Ovary (tissue), 9 donors: ENCODE data around the gene SFSWAP. TPM values are rescaled to one million over a fixed set of nuclear protein-coding genes. Genes with fewer than 3 reads are reported as not detected.
A peak's percentile ranks its signal among the peaks of the same experiment; 100 is the strongest.

ENCODE experiments used
- DNase-seq, 5 donors: peaks; one replicate each; pipeline ENCODE4 v3.0.0-alpha.2; 2019 to 2020
- H3K27ac ChIP-seq, 2 donors: fragments of 200-600 bp; one replicate each; pipeline versions ENCODE4 v1.5.1 to v1.8.0; 2019 to 2022
- H3K27me3 ChIP-seq: fragments of 200-600 bp; one replicate; pipeline ENCODE4 v1.8.0; 2022
- H3K36me3 ChIP-seq: fragments of 200-600 bp; sonication (generic); one replicate; pipeline ENCODE4 v1.5.1; 2019
- H3K4me1 ChIP-seq: one replicate; pipeline ENCODE4 v1.8.1; 2013; ENCODE audit warnings: mild to moderate bottlenecking, moderate library complexity; ENCODE audit not compliant: insufficient read depth
- H3K4me3 ChIP-seq: fragments of 200-600 bp; sonication (generic); one replicate; pipeline ENCODE4 v1.5.1; 2017
- H3K9me3 ChIP-seq, 2 donors: fragments of 200-600 bp in 1 of 2; sonication (generic) in 1 of 2; one replicate each; pipeline versions ENCODE4 v1.5.1 to v1.8.1; 2013 to 2019; ENCODE audit warnings: mild to moderate bottlenecking in 1 of 2, moderate library complexity in 1 of 2
- EP300 ChIP-seq: sonication (generic); formaldehyde crosslinking; IDR thresholded peaks from one replicate; pipeline ENCODE4 v1.6.1; 2017; ENCODE audit warnings: antibody characterized with exemption
- POLR2A ChIP-seq: fragments of 450-650 bp; IDR thresholded peaks from one replicate; pipeline ENCODE4 v1.6.1; 2017; ENCODE audit warnings: antibody characterized with exemption, mild to moderate bottlenecking, moderate library complexity
- WGBS, 3 donors: extraction: QIAGEN DNeasy Blood & Tissue Kit in 1 of 3; methylation state at CpG; one replicate each; pipeline versions ENCODE4 v1.1.5 to v1.1.7; 2013 to 2017; 5-methylcytosine and 5-hydroxymethylcytosine counted together
- intact Hi-C, 4 donors: fragments of 100-400 bp; cut with DNase I; formaldehyde crosslinking; loops; one replicate each; pipeline versions ENCODE4 v1.11.0 to v1.15.1; 2022 to 2023
- polyA plus RNA-seq, 2 donors: library from polyadenylated mRNA; stranded (reverse); fragments of 200-250 nt in 1 of 2; fragments of 350-450 nt in 1 of 2; fragmentation: Illumina TruSeq in 1 of 2; extraction: RNeasy Lipid Tissue Mini Kit (QIAGEN cat#74804) in 1 of 2; gene quantifications; one replicate each; pipeline ENCODE4 v1.2.3, GENCODE V29; 2013 to 2014
- total RNA-seq, 7 donors: library from RNA; depleted of rRNA in 2 of 7; stranded (reverse); fragments of >200 nt in 2 of 7; fragmentation: NEBNext Ultra II Directional in 3 of 7; extraction: Animal tissue kit (Norgen Biotek cat#: 25700) in 3 of 7; gene quantifications; one replicate each; pipeline versions ENCODE4 v1.1.0 to v1.2.4, GENCODE V29; 2016 to 2023
- TF ChIP-seq, protein P1 (sequence below), 3 donors: fragments of 450-650 bp in 2 of 3; fragments of 200-600 bp in 1 of 3; IDR thresholded peaks; one replicate each; pipeline versions ENCODE4 v1.5.1 to v1.8.0; 2016 to 2022; ENCODE audit warnings: antibody characterized with exemption in 3 of 3, mild to moderate bottlenecking in 1 of 3
- donor health status: DM: no; HTN: no; CAD: no; lungs with moderate emphysema.
- donor health status: DM: no; HTN: no; CAD: no.
- donor health status: Bipolar disorder and iron deficiency.
- donor health status: DM: yes; HTN: yes; CAD: no.
- donor health status: DM: no; HTN: no; CAD: no.
- donor health status: DM: yes; HTN: yes; CAD: no.

The SFSWAP gene
- total and polyA plus RNA-seq, 9 donors: 27.6 to 54.4 (median 42.5) TPM

DNA sequence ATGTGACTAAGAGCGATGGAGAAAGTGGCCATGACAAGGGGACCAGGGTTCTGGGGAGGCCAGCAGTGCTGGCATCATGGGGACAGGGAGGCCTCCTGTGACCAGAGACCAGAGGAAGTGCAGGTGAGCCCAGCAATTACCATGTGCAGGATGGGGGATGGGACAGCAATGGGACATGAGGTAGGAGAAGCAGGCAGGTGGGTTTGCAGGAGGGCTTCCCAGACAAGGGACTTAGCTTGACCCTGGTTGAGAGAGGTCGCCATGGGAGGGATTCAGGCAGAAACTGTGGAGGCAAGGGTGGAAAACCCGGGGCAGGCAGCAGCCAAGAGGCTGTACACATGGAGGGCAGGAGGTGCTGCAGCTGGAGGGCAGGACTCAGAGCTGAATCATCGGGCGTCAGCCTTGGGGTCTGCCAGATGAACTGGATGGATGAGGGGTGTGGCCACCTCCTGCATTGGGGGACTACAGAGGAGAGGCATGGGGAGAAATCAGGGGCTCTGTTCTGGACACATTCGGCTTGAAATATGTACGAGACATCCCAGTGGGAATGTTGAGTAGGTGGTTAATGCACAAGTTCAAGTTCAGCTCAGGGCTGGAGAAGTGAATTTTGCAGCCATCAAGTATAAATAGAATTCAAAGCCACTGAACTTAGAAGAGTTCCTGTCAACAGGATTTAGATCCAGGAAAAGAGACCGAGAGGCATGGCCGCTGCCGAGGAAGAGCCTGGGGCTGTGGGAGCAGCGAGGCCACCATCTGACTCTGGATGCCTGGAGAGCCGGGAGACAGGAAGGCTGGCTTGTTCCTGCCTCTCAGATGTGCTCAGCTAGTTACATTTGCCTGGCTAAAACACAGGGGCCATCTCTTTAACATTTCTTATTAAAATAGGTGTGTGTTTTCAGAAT lies 36.6 kb downstream of the SFSWAP start:
- H3K36me3 ChIP-seq: no peaks in the 10 kb centered on the region

DNA sequence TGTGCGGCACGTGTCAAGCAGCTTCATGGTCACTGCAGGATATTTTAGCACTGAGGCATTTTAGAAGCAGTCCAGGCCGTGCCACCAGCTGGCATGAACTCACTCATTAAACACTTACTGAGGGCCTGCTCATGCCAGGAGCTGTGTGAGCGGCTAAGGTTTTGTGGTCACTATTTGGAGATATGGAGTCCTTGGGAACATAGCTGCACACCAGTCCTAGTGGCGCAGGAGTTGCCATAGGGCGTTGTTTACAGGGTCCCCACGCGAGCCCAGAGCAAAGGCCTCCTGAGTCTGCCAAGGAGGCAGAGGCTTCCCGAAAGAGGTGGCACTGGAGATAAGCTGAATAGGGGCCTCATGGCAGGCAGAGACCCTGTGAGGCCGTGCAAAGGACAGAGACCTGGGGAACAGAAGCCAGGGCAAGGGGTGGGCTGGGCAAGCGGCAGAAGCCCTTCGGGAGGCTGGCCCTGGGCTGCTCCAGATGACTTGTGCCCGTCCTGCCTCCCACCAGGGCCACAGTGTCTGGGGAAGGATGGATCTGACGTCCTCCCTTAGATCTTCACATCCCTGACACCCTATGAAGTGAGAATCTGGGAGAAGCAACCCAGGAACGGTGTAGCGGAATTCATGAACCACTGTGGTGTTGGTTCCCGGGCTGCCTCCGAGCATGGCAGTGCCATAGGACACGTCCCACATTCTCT lies 38.9 kb downstream of the SFSWAP start:
- no peaks in the 10 kb centered on the region for H3K9me3 ChIP-seq
- H3K4me1 ChIP-seq: no peaks in the 10 kb centered on the region
- H3K27me3 ChIP-seq: no peaks in the 10 kb centered on the region
- H3K36me3 ChIP-seq: no peaks in the 10 kb centered on the region
- DNase-seq: peak in 1 of 5 donors; percentile 8
- H3K27ac ChIP-seq: no peak overlapping the region
- no peak for TF ChIP-seq POLR2A
- TF ChIP-seq EP300: no peak
- TF ChIP-seq, protein P1, sequence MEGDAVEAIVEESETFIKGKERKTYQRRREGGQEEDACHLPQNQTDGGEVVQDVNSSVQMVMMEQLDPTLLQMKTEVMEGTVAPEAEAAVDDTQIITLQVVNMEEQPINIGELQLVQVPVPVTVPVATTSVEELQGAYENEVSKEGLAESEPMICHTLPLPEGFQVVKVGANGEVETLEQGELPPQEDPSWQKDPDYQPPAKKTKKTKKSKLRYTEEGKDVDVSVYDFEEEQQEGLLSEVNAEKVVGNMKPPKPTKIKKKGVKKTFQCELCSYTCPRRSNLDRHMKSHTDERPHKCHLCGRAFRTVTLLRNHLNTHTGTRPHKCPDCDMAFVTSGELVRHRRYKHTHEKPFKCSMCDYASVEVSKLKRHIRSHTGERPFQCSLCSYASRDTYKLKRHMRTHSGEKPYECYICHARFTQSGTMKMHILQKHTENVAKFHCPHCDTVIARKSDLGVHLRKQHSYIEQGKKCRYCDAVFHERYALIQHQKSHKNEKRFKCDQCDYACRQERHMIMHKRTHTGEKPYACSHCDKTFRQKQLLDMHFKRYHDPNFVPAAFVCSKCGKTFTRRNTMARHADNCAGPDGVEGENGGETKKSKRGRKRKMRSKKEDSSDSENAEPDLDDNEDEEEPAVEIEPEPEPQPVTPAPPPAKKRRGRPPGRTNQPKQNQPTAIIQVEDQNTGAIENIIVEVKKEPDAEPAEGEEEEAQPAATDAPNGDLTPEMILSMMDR (IDR thresholded peaks at IDR 0.05): no peak
- WGBS, 3 donors: 89 to 93% (median 91%) methylated on average over 19 of the region's 19 CpGs
- no peak overlapping the region for H3K4me3 ChIP-seq
- intact Hi-C loops: loop anchor here in 1 of 4 donors (2.0 kb wide), 1 partner anchor 43 kb away; no protein-coding TSS in a partner anchor

More for the DNA sequence above, 36.6 kb downstream of the SFSWAP start:
- Histone ChIP-seq H3K4me1 (no peaks in the 10 kb centered on the region), H3K4me3 (no peak overlapping the region), H3K9me3 (peaks cover 2 to 3% of the 10 kb centered on the region in 2 donors), H3K27ac (no peak overlapping the region), H3K27me3 (no peaks in the 10 kb centered on the region)
- intact Hi-C loops: no loop called here
- 87 to 91% (median 90%) methylated on average over 12 of the region's 12 CpGs for WGBS, 3 donors
- DNase-seq: no peak
- no peak for TF ChIP-seq EP300
- TF ChIP-seq, protein P1 (IDR thresholded peaks at IDR 0.05): no peak

DNA sequence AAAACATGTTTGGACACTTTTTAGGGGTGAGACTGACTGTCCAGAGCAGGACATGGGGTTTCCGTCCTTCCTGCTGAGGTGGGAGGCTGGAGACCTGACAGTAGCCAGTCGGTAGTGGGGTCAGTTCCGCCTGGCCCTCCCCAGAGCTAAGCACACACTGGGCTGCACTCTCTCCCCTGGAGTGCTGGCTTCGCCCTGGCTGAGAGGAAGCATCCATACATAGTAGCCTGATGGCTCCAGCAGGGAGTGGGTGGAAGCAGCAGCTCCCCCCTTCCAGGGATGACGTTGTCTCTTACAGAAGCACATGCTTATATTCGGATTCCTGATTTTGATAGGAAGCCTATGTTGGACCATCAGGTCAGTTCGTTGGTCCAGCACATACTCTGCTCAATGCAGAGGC lies 40.4 kb downstream of the SFSWAP start:
- Histone ChIP-seq H3K4me1 (no peaks in the 10 kb centered on the region), H3K27ac (no peak overlapping the region), H3K4me3 (no peak overlapping the region), H3K27me3 (no peaks in the 10 kb centered on the region), H3K9me3 (no peaks in the 10 kb centered on the region), H3K36me3 (no peaks in the 10 kb centered on the region)
- TF ChIP-seq POLR2A (no peak), EP300 (no peak)
- TF ChIP-seq, protein P1 (IDR thresholded peaks at IDR 0.05): no peak
- intact Hi-C loops: loop anchor here in 1 of 4 donors (2.0 kb wide), 1 partner anchor 41 kb away; no protein-coding TSS in a partner anchor
- no peak for DNase-seq
- 70 to 79% (median 72%) methylated on average over 7 of the region's 7 CpGs for WGBS, 3 donors

DNA sequence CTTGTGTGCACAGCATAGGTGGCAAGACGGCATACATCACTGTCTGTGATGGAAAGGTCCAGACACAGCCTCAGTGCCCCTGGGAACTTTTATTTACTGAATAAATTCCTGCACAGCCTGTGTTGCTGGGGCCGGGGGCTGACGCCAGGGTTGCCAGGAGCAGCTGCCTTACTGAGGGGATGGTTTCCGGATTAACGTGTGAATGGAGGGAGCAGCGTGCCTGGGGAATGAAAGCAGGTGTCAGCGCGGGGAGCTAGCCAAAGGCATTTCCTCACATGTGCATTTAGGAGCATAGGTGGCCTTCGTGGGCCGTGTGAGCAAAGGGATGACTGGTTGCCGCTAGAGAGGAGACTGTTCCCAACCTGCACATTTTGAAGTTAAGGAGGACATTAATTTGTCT lies 41.6 kb downstream of the SFSWAP start:
- 83 to 84% (median 84%) methylated on average over 11 of the region's 11 CpGs for WGBS, 3 donors
- no peak overlapping the region for H3K4me3 ChIP-seq
- no peak for DNase-seq
- TF ChIP-seq, protein P1 (IDR thresholded peaks at IDR 0.05): no peak
- TF ChIP-seq EP300 (no peak), POLR2A (no peak)
- no peaks in the 10 kb centered on the region for H3K9me3 ChIP-seq
- H3K27ac ChIP-seq: no peak overlapping the region
- H3K27me3 ChIP-seq: no peaks in the 10 kb centered on the region
- intact Hi-C loops: no loop called here
- H3K4me1 ChIP-seq: no peaks in the 10 kb centered on the region
- H3K36me3 ChIP-seq: no peaks in the 10 kb centered on the region
